Measurements from ENCODE around the gene MEGF11.
"Not testable (repeated sequence)": the region's sequence is repeated elsewhere in the genome, so short reads cannot be mapped to it uniquely, and the experiment has no call there.

The MEGF11 gene

DNA sequence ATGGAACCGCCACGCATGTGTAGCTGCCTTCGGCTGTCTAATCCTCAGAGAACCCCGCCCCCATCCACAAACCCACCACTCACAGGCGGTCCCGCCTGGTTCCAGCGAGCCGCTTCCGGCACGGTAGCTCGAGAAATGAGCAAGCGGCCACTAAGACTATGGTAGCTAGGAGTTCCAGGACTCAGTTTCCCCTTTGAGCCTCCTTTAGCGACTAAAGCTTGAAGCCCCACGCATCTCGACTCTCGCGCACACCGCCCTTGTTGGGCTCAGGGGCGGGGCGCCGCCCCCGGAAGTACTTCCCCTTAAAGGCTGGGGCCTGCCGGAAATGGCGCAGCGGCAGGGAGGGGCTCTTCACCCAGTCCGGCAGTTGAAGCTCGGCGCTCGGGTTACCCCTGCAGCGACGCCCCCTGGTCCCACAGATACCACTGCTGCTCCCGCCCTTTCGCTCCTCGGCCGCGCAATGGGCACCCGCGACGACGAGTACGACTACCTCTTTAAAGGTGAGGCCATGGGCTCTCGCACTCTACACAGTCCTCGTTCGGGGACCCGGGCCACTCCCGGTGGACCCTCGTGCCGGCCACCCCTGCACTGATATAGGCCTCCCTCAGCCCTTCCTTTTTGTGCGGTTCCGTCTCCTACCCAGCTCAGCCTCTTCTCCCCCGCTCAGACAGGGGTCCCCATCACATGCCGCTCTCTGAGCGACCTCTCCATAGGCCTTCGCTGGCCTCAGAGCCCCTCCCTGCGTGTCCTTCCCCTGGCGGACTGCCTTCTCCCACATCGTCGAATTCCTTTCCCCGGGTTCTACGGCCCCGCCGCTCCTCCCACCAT is 384.2 kb downstream of the MEGF11 start, which contains the start of gene RAB11A:
TSS of gene RAB11A (plus strand) at position 366 of the 828 bp plus-strand sequence. CDS start at position 461, 95 bp downstream.
- peak; percentile 83 to 91 for DNase-seq (ENCODE audit: low read depth in 2 of 2, low spot score in 1 of 2)

DNA sequence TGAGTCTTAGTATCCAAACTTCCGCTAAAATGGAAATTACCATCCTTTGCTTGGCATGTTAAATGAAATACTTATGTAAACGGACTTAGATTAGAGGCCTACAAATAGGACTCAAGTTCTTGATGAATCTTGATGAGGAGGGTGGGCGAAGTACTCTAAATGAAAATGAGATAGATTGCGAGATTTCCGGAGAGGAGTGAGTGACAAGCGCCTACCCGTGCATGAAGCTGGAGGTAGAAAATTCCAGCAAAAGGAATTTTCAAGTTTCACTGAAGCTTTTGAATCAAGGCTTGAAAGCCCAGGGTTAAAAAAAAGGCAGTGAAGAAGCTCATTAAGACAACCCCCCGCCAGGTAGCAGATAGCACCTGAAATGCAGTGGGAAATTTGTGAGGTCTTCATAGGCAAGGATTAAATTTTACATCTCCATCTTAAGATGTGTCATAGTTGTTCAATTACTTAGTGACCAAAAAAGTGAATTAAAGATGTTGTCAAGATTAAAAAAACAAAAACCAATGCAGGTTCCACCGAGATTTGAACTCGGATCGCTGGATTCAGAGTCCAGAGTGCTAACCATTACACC is 384.9 kb downstream of the MEGF11 start:
- no peak for DNase-seq (ENCODE audit: low read depth in 2 of 2, low spot score in 1 of 2)

DNA sequence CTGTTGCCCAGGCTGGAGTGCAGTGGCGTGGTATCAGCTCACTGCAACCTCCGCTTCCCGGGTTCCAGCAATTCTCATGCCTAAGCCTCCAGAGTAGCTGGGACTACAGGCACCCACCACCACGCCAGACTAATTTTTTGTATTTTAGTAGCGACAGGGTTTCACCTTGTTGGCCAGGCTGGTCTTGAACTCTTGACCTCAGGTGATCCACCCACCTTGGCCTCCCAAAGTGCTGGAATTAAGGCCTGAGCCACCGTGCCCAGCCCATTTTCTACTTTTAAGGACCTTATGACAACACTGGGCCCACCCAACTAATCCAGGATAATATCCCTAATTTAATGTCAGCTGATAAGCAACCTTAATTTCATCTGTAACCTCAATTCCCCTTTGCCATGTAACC is 385.6 kb downstream of the MEGF11 start:
- DNase-seq (ENCODE audit: low read depth in 2 of 2, low spot score in 1 of 2): not testable (repeated sequence)

DNA sequence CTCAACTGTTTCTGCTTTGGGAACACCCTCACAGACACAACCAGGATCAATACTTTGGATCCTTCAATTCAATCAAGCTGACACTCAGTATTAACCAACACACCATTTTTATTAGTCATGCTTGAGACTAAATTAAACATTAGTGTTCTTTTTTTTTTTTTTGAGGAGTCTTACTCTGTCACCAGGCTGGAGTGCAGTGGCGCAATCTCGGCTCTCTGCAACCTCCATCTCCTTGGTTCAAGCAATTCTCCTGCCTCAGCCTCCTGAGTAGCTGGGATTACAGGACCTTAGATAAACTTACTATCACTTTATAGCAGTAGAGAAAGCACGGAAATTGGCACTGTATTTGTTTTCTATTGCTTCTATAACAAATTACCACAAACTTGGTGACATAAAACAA is 386.3 kb downstream of the MEGF11 start:
- DNase-seq (ENCODE audit: low read depth in 2 of 2, low spot score in 1 of 2): no peak

DNA sequence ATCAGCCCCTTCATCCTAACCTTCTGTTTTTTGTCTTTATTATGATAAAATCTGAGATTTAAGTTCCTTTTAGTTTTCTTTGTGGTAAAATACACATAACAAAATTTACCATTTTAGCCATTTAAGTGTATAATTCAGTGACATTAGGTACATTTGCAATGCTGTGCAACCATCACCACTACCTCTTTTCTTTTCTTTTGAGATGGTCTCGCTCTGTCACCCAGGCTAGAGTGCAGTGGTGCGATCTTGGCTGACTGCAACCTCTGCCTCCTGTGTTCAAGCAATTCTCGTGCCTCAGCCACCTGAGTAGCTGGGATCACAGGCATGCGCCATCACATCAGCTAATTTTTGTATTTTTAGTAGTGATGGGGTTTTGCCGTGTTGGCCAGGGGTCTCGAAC is 390.4 kb downstream of the MEGF11 start:
- no peak for DNase-seq (ENCODE audit: low read depth in 2 of 2, low spot score in 1 of 2)

DNA sequence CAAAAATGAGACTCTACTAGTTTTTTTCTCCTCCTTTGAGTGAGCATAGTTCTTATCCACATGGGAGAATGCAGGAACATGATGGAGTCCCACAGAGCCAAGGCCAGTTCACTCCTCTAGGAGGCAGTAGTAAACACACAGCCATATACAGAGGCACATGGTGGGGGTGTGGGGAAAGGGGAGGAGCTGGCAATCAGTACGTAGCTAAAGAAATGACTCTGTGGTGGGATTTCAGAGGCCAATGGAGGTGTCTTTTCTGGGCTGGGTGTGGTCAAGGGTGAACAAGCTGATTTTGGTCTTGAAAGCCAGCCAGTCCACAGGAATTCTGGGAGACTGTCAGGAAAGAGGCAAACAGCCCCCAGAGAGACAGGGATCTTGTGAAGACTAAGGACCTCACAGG is 390.9 kb downstream of the MEGF11 start:
- DNase-seq (ENCODE audit: low read depth in 2 of 2, low spot score in 1 of 2): peak; percentile 8 to 30

DNA sequence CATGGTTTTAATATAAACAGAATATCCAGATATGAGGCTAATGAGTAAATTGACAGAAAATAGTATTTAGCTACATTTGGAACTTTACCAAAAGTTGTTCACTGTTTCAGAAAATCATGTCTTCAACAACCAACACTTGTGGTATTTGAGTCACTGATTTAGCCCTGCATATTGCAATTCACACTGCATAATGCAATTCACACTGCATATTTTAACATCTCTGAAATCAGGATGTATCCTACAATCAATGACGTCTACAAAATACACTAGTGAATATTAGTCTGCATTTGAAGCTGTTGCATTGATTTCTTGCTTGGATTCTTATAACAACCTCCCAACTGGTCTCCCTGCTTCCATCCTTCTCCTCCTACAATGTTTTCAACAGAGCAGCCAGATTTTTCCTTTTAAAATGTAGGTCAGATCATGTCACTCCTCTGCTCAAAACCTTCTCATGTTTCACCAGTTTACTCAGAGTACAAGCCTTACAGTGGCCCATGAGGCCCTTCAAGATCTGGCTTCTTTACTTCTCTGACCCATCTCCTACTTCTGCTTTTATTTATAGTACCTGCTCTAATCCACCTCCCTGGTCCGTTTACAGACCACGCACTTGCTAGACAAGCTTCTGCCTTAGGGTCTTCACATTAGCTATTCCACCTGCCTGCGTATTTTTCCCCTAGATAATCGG is 395.7 kb downstream of the MEGF11 start:
- no peak for DNase-seq (ENCODE audit: low read depth in 2 of 2, low spot score in 1 of 2)

DNA sequence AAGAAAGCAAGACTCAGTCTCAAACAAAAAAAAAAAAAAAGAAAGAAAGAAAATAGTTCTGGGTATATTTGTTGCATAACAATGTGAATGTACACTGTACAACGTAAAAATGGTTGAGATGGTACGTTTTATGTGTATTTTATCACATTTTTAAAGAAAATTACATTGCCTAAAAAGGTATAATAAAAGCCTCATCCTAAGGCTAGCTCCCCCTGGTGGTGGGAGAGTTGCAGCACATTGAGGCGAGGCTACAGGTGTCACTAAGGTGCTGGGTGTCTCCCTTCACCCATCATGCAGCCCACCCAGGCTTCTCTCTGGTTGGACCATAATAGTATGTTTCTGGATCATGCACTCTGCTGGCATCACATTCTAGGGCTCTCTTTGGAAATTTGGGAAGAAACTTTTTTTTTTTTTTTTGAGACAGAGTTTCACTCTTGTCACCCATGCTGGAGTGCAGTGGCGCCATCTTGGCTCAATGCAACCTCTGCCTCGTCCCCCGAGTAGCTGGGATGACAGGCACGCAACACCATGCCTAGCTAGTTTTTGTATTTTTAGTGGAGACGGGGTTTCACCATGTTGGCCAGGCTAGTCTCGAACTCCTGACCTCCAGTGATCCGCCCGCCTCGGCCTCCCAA is 396.6 kb downstream of the MEGF11 start:
- DNase-seq (ENCODE audit: low read depth in 2 of 2, low spot score in 1 of 2): peak; percentile 56 to 77

DNA sequence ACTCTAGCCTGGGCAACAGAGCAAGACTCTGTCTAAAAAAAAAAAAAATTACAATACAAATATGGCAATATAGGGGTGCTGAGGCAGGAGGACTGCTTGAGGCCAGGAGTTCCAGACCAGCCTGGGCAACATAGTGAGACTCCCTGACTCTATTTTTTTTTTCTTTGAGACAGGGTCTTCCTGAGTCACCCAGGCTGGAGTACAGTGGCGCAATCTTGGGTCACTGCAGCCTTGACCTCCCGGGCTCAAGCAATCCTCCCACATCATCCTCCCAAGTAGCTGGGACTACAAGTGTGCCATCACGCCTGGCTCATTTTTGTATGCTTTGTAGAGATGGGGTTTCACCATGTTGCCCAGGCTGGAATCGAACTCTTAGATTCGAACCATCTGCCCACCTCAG is 401.6 kb downstream of the MEGF11 start:
- DNase-seq (ENCODE audit: low read depth in 2 of 2, low spot score in 1 of 2): no peak

DNA sequence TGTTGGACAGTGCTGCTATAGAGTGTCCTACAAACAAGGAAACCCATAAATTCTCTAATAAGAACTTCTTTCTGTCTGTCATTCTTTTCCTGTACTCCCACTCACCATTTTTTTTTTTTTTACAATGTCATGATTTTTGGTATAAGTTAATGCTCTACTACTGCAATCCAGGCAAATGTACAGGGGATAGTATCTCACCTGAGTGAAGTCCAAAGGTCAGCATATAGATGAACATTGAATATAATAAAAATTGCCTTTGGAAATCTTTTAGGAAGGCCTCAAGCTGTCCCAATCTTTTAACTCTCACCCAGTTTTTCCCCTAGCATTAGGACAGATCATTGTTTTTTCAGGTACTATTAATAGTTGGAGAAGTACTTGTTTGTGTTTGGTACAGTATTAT is 405.6 kb downstream of the MEGF11 start:
- DNase-seq (ENCODE audit: low read depth in 2 of 2, low spot score in 1 of 2): no peak

DNA sequence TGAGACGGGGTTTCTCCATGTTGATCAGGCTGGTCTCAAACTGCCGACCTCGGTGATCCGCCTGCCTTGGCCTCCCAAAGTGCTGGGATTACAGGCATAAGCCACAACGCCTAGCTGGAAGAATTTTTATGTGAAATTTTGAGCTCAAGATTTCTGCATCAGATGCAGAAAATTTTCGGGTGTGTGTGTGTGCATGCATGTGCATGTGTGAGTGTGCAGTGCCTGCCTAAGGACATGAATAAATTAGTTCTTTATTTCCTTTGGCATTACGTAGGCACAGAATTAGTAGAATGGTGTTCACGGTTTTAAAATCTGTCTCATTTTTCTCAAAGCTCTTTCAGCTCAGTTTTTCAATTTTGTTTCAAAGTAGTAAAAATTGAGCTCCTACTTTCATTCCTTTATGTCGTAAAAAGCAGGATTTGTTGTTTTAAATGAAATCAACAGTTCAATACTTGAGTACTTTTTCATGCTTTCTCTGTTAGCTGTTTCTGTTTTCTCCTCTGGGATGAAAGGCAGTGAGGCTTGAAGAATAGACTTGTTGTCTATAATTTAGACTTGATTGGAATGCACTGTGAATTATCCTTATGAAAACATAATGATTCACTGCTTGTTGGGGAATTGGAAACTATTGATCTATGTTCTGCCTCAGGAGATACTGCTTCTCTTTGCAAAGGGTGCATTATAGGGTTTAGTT is 407.6 kb downstream of the MEGF11 start:
- no peak for DNase-seq (ENCODE audit: low read depth in 2 of 2, low spot score in 1 of 2)
